ENCODE measurements around the gene RNASEH1.

Gene RNASEH1

DNA sequence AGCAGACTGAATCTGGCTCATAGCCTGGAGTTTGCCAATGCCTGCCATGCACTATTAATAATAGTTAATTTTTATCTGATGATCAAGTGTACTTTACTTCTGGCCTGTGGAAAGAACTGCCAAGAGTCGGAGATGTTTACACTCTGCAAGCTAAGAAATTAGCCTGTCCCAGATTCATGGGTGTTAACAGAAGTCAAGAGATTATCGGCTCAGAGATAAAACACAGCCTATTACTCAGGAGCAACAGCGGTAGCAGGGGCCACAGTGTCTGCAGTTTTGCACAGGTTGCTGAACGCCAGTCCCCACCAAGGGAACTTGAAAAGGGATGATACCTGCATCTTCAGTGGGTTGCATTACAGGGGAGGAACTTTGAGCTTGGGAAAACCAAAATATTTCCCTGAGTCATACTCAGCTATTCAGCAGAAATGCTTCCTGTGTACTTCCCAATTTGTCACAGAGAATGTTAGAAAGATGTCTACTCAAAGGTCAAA, 34.5 kb downstream of the RNASEH1 start:
- Histone ChIP-seq H3K27me3 (replicated peaks; ENCODE audit: control insufficient read depth, insufficient read depth, low read length) (no peaks in the 10 kb centered on the region), H3K4me3 (replicated peaks; ENCODE audit: low read depth, low read length) (no peak overlapping the region), H3K36me3 (ENCODE audit: control insufficient read depth, insufficient read depth, low read length) (no peaks in the 10 kb centered on the region)
- no peak for DNase-seq (ENCODE audit: extremely low read depth, insufficient read length)
- TF ChIP-seq, protein P1, sequence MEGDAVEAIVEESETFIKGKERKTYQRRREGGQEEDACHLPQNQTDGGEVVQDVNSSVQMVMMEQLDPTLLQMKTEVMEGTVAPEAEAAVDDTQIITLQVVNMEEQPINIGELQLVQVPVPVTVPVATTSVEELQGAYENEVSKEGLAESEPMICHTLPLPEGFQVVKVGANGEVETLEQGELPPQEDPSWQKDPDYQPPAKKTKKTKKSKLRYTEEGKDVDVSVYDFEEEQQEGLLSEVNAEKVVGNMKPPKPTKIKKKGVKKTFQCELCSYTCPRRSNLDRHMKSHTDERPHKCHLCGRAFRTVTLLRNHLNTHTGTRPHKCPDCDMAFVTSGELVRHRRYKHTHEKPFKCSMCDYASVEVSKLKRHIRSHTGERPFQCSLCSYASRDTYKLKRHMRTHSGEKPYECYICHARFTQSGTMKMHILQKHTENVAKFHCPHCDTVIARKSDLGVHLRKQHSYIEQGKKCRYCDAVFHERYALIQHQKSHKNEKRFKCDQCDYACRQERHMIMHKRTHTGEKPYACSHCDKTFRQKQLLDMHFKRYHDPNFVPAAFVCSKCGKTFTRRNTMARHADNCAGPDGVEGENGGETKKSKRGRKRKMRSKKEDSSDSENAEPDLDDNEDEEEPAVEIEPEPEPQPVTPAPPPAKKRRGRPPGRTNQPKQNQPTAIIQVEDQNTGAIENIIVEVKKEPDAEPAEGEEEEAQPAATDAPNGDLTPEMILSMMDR (IDR thresholded peaks at IDR 0.05; ENCODE audit: insufficient read depth, low read length, poor library complexity, severe bottlenecking) = no peak

DNA sequence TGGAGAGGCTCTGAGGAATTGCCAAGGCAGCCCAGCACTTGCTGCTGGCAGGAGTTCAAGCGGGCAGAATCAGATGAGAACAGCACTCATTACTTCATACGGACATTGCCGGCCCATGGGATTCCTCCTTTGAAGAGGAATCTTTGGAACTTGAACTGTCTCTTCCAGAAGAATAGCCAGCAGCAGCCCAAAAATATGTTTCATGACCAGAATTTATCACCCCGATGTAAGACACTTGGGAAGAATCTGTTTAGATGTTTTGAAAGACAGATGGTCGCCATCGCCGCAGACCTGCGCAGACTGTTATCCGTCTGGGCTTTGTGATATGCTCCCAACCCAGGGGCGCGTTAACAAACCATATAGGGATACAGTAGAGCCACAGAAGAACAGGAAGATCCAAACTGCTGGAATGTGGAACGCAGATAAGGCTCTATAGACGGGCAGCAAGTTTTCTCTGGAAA, 35.1 kb downstream of the RNASEH1 start:
- H3K27me3 ChIP-seq (replicated peaks; ENCODE audit: control insufficient read depth, insufficient read depth, low read length) = no peaks in the 10 kb centered on the region
- DNase-seq (ENCODE audit: extremely low read depth, insufficient read length) = no peak
- TF ChIP-seq, protein P1 (IDR thresholded peaks at IDR 0.05; ENCODE audit: insufficient read depth, low read length, poor library complexity, severe bottlenecking) = no peak
- H3K4me3 ChIP-seq (replicated peaks; ENCODE audit: low read depth, low read length) = no peak overlapping the region
- H3K36me3 ChIP-seq (ENCODE audit: control insufficient read depth, insufficient read depth, low read length) = no peaks in the 10 kb centered on the region

DNA sequence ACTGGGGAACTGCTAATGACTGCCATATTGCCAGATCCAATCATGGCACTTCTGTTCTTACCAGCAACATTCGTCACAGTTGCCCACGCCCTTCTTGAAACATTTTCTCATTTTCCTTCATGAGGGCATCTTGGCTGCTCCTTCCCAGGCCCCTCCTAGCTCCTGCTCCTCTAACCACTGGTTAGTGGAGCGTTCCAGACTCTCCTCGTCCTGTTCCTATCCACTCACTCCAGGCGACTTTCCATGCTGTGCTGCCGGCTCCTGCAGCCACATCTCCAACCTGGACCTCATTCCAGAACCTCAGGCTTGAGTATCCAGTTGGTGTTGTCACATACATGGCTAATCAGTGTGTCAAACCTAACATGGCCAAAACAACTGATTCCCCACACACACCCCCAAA, 37.5 kb downstream of the RNASEH1 start:
- no peak for DNase-seq (ENCODE audit: extremely low read depth, insufficient read length)
- TF ChIP-seq, protein P1 (IDR thresholded peaks at IDR 0.05; ENCODE audit: insufficient read depth, low read length, poor library complexity, severe bottlenecking) = no peak
- Histone ChIP-seq H3K27me3 (replicated peaks; ENCODE audit: control insufficient read depth, insufficient read depth, low read length) (no peaks in the 10 kb centered on the region), H3K4me3 (replicated peaks; ENCODE audit: low read depth, low read length) (no peak overlapping the region; the same call in 1 of the 2 replicates), H3K36me3 (ENCODE audit: control insufficient read depth, insufficient read depth, low read length) (no peaks in the 10 kb centered on the region)

DNA sequence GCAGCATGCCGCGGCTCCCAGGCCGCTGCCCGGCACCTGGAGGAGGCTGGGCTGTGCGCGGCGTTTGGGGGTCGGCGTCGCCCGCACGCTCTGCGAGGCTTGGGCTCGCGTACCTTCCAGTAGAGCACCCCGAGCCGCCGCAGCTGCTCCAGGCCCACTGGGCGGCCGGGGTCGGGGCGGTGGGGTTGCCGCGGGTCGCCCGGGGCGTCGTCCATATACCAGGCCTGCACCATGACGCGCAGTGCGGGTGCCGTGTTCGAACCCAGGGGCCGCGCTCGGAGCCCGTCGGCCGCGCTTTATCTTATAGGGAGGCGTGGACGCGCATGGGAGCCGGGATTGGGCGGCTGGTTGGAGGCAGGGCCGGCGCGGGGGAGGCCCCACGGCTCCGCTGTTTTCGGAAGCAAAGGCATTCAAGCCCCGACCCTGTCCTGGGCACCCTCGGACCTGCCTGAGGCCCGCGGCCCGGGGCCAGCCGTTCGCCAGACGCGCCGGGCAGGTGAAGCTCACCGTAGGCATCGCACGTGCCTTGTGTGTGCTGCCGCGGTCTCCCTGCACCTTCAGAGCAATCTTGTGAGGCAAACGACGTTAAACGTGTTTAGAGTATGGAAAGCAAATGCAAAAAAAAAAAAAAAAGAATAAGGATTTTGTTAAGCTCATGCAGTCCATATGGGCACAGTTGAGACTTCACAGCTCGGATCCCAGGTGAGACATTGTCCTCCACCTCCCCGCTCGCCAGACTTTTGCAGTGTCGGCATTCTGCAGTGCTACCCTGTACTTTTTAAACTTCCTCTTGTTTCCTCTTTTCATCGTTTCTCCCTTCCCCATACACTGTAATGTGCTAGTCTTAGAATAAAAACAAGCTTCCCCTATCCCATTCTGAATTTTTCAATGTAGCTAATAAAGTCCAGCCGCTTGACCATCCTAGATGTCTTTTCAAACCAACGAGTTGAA, 38.6 kb downstream of the RNASEH1 start, which contains the start of gene ADI1:
Gene ADI1 (minus strand): TSS at position 277 of the 951 bp plus-strand sequence. CDS start 44 bp downstream, at position 233.
- peak; percentile 89 for DNase-seq (ENCODE audit: extremely low read depth, insufficient read length)
- TF ChIP-seq, protein P1 (IDR thresholded peaks at IDR 0.05; ENCODE audit: insufficient read depth, low read length, poor library complexity, severe bottlenecking) = no peak

DNA sequence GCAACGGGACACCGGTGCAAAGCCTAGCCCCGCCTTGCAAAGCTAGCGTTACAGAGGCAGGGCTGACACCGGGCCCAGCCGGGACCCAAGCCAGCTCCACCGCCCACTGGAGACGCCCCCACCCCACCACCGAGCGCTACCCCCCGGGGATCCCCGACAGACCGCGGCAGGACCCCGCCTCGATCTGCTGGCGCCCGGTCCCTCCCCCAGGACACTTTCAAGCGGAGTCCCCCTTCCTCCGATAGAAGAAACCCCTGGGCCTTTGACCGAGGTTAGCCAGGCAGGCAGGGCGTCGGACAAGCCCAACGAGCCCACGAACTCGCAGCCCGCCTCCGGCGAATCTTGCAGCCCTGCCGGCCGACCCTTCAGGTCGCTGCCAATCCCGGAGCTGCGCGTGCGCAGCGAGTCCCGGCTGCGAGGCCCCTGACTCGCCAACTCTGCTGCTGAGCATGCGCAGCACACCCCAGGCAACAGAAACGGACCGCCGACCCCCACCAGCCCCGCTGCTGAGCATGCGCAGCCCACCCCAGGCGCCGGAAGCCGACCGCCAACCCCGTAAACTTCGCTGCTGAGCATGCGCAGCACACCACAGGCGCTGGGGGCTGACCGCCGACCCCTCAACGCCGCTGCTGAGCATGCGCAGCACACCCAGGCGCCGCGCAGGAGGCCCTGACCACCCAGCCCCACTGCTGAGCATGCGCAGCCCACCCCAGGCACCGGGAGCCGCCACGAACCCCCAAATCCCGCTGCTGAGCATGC, 39.5 kb downstream of the RNASEH1 start:
- Histone ChIP-seq H3K36me3 (ENCODE audit: control insufficient read depth, insufficient read depth, low read length) (no peaks in the 10 kb centered on the region), H3K4me3 (replicated peaks; ENCODE audit: low read depth, low read length) (peak overlapping the region; percentile 94), H3K27me3 (replicated peaks; ENCODE audit: control insufficient read depth, insufficient read depth, low read length) (no peaks in the 10 kb centered on the region)
- DNase-seq (ENCODE audit: extremely low read depth, insufficient read length) = peak; percentile 99
- TF ChIP-seq, protein P1 (IDR thresholded peaks at IDR 0.05; ENCODE audit: insufficient read depth, low read length, poor library complexity, severe bottlenecking) = no peak

More for the DNA sequence above, 38.6 kb downstream of the RNASEH1 start, which contains the start of gene ADI1:
- Histone ChIP-seq H3K27me3 (replicated peaks; ENCODE audit: control insufficient read depth, insufficient read depth, low read length) (no peaks in the 10 kb centered on the region), H3K4me3 (replicated peaks; ENCODE audit: low read depth, low read length) (peak within 1 kb of the TSS; percentile 94), H3K36me3 (ENCODE audit: control insufficient read depth, insufficient read depth, low read length) (no peaks in the 10 kb centered on the region)

Measured in GM06990 (cell line).